Mammary epithelial cell (primary cell): ENCODE results near the gene KRI1.
A peak's percentile ranks its signal among the peaks of the same experiment; 100 is the strongest.

Source experiments
- CTCF ChIP-seq, 2 donors: IDR thresholded peaks in 1 of 2; conservative IDR thresholded peaks in 1 of 2; 2 replicates each; pipeline ENCODE4 v1.5.1; 2011 to 2012; ENCODE audit warnings: inconsistent platforms in 2 of 2, low read length in 2 of 2, mild to moderate bottlenecking in 2 of 2, control low read depth in 1 of 2, low read depth in 1 of 2; ENCODE audit not compliant: insufficient read depth in 1 of 2; ENCODE audit errors: extremely low read depth in 1 of 2
- EZH2 ChIP-seq: IDR thresholded peaks from 2 replicates; pipeline ENCODE4 v1.6.1; 2012; ENCODE audit warnings: low read length, inconsistent platforms, borderline replicate concordance

GRCh38 chr19:10551698-10552301 lies 14.0 kb downstream of the KRI1 start:
- TF ChIP-seq CTCF (conservative IDR thresholded peaks at IDR 0.05 in 1 of 2, IDR thresholded peaks at IDR 0.05 in 1 of 2; ENCODE audit: extremely low read depth in 1 of 2, insufficient read depth in 1 of 2, low read depth in 1 of 2, low read length in 2 of 2) (peak; percentile 39 to 56), EZH2 (no peak)
